ENCODE measurements around the gene MAPK8IP2. TPM values are rescaled to one million over a fixed set of nuclear protein-coding genes. Genes with fewer than 3 reads are reported as not detected.

The MAPK8IP2 gene
- total and polyA plus RNA-seq, 2 of the 13 experiments (the other 11 are each of a cell fraction or from before 2014, with no cell fraction given) = 1.3 to 2.6 TPM

DNA sequence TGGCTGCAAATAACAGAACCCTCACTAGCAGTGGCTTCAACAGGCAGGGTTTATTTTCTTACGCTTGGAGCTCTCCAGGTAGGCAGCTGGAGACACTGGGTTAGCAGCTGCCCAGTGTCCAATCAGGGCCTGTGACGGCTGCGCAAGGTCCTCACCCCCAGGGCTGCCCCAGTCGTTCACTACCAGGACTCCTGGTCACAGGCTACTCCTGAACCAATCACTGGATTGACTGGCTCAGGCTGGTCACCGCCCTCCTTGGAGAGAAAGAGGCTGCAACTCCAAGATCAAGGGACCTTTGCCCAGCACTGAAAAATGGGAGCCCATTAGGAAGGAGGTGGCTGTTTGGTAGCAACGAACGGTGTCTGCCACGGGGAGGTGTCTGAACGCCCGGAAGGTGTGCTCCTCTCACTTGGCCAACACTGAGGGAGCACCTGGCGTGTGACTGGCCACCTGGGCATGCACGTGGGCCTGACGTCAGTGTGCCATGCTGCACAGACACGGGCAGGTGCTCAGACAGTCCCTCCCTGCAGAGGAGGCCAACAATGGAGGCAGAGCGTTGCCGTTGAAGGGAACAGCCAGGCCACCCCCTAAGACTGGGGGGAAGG lies 22.2 kb downstream of the MAPK8IP2 start (continued):
- TF ChIP-seq STAT5B (CRISPR knock-in tag; IDR thresholded peaks at IDR 0.05) = no peak
- 0 out of 2 replicates have a peak, but pooled peaks have one; percentile 59 for TF ChIP-seq REXO4 (CRISPR knock-in tag; IDR thresholded peaks at IDR 0.05; ENCODE audit: borderline replicate concordance)
- TF ChIP-seq GATAD1 (CRISPR knock-in tag; IDR thresholded peaks at IDR 0.05) = no peak
- peak; percentile 34; the same call in 1 of the 2 replicates for TF ChIP-seq RAD51 (IDR thresholded peaks at IDR 0.05; ENCODE audit: borderline replicate concordance)
- TF ChIP-seq, protein P1, sequence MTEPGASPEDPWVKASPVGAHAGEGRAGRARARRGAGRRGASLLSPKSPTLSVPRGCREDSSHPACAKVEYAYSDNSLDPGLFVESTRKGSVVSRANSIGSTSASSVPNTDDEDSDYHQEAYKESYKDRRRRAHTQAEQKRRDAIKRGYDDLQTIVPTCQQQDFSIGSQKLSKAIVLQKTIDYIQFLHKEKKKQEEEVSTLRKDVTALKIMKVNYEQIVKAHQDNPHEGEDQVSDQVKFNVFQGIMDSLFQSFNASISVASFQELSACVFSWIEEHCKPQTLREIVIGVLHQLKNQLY (CRISPR knock-in tag; IDR thresholded peaks at IDR 0.05) = no peak
- TF ChIP-seq CCAR2 (optimal IDR thresholded peaks at IDR 0.05; ENCODE audit: low read depth, low read length) = no peak
- TF ChIP-seq ZMAT3 (CRISPR knock-in tag; conservative IDR thresholded peaks at IDR 0.05) = no peak; the same call in 1 of the 2 replicates
- no peak for TF ChIP-seq ZNF567 (CRISPR knock-in tag; IDR thresholded peaks at IDR 0.05; ENCODE audit: borderline replicate concordance)
- TF ChIP-seq RBAK (CRISPR knock-in tag; IDR thresholded peaks at IDR 0.05) = no peak
- TF ChIP-seq CBFB (CRISPR knock-in tag; IDR thresholded peaks at IDR 0.05) = no peak
- TF ChIP-seq FOXO1 (CRISPR knock-in tag; IDR thresholded peaks at IDR 0.05) = 0 out of 2 replicates have a peak, but pooled peaks have one; percentile 25
- no peak for TF ChIP-seq ZBTB8A (CRISPR knock-in tag; IDR thresholded peaks at IDR 0.05; ENCODE audit: borderline replicate concordance, low read depth)
- peak; percentile 47; the same call in 1 of the 2 replicates for TF ChIP-seq HDAC2 (CRISPR knock-in tag; IDR thresholded peaks at IDR 0.05)
- no peak for TF ChIP-seq HIVEP1 (CRISPR knock-in tag; IDR thresholded peaks at IDR 0.05)
- TF ChIP-seq ZNF343 (CRISPR knock-in tag; IDR thresholded peaks at IDR 0.05) = no peak
- no peak for TF ChIP-seq CEBPG (CRISPR knock-in tag; IDR thresholded peaks at IDR 0.05)
- TF ChIP-seq KDM4B (CRISPR knock-in tag; IDR thresholded peaks at IDR 0.05) = no peak
- no peak for TF ChIP-seq ZFYVE20 (CRISPR knock-in tag; IDR thresholded peaks at IDR 0.05; ENCODE audit: borderline replicate concordance, low read depth)
- TF ChIP-seq NCOA2 (CRISPR knock-in tag; IDR thresholded peaks at IDR 0.05) = no peak
- no peak for TF ChIP-seq ZNF513 (CRISPR knock-in tag; conservative IDR thresholded peaks at IDR 0.05)
- no peak for TF ChIP-seq FOXM1 (CRISPR knock-in tag; IDR thresholded peaks at IDR 0.05)
- no peak for TF ChIP-seq BCL6 (CRISPR knock-in tag; IDR thresholded peaks at IDR 0.05)
- TF ChIP-seq NFE2 (CRISPR knock-in tag; IDR thresholded peaks at IDR 0.05) = no peak
- TF ChIP-seq ZBTB20 (CRISPR knock-in tag; IDR thresholded peaks at IDR 0.05; ENCODE audit: borderline replicate concordance, low read depth) = no peak
- no peak for TF ChIP-seq ZNF644 (CRISPR knock-in tag; IDR thresholded peaks at IDR 0.05; ENCODE audit: low read depth)
- no peak for TF ChIP-seq ZSCAN5A (CRISPR knock-in tag; IDR thresholded peaks at IDR 0.05; ENCODE audit: borderline replicate concordance)
- no peak; the same call in 1 of the 2 replicates for TF ChIP-seq JUN (CRISPR knock-in tag; IDR thresholded peaks at IDR 0.05)
- TF ChIP-seq ZNF292 (CRISPR knock-in tag; IDR thresholded peaks at IDR 0.05; ENCODE audit: borderline replicate concordance, low read depth) = no peak
- TF ChIP-seq, protein P2, sequence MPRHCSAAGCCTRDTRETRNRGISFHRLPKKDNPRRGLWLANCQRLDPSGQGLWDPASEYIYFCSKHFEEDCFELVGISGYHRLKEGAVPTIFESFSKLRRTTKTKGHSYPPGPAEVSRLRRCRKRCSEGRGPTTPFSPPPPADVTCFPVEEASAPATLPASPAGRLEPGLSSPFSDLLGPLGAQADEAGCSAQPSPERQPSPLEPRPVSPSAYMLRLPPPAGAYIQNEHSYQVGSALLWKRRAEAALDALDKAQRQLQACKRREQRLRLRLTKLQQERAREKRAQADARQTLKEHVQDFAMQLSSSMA (CRISPR knock-in tag; IDR thresholded peaks at IDR 0.05) = 0 out of 2 replicates have a peak, but pooled peaks have one; percentile 35
- TF ChIP-seq POLR2G (IDR thresholded peaks at IDR 0.05; ENCODE audit: low read depth, low read length) = no peak
